Adrenal gland (tissue), 12 donors: ENCODE results near the gene BCL11B. TPM values are rescaled to one million over a fixed set of nuclear protein-coding genes. Genes with fewer than 3 reads are reported as not detected.

Experiments used
- DNase-seq, 7 donors: peaks; one replicate each; pipeline ENCODE4 v3.0.0-alpha.2; 2019 to 2020
- H3K27ac ChIP-seq, 5 donors: fragments of 200-600 bp; sonication (generic) in 4 of 5; 1 replicate in 3 of 5; 2 replicates in 2 of 5; pipeline versions ENCODE4 v1.5.1 to v1.8.0; 2016 to 2020; ENCODE audit warnings: mild to moderate bottlenecking in 1 of 5
- H3K27me3 ChIP-seq: fragments of 200-600 bp; 2 replicates; pipeline ENCODE4 v1.8.0; 2021
- H3K36me3 ChIP-seq, 2 donors: fragments of 200-600 bp; replicated peaks in 1 of 2; 1 replicate in 1 of 2; 2 replicates in 1 of 2; pipeline versions ENCODE4 v1.5.1 to v1.8.0; 2018 to 2022
- H3K4me1 ChIP-seq, 2 donors: fragments of 200-600 bp; replicated peaks in 1 of 2; 1 replicate in 1 of 2; 2 replicates in 1 of 2; pipeline versions ENCODE4 v1.5.1 to v1.8.0; 2018 to 2021
- H3K4me3 ChIP-seq, 4 donors: fragments of 200-600 bp; sonication (generic) in 3 of 4; one replicate each; pipeline ENCODE4 v1.5.1; 2016 to 2018
- H3K9me3 ChIP-seq, 3 donors: fragments of 200-600 bp; sonication (generic) in 1 of 3; replicated peaks in 1 of 3; 1 replicate in 2 of 3; 2 replicates in 1 of 3; pipeline versions ENCODE4 v1.5.1 to v1.8.0; 2016 to 2021
- POLR2A ChIP-seq, 2 donors: fragments of 450-650 bp; IDR thresholded peaks; one replicate each; pipeline ENCODE4 v1.6.1; 2017; ENCODE audit warnings: antibody characterized with exemption in 2 of 2, mild to moderate bottlenecking in 2 of 2, moderate library complexity in 1 of 2
- WGBS, 4 donors: extraction: QIAGEN DNeasy Blood & Tissue Kit in 2 of 4; methylation state at CpG; one replicate each; pipeline versions ENCODE4 v1.1.5 to v1.1.7; 2013 to 2017; 5-methylcytosine and 5-hydroxymethylcytosine counted together
- intact Hi-C, 2 donors: fragments of 100-400 bp; cut with DNase I; formaldehyde crosslinking; loops; one replicate each; pipeline versions ENCODE4 v1.14.1 to v1.15.0; 2022 to 2023
- polyA plus RNA-seq, 3 donors: library from polyadenylated mRNA; stranded (reverse); fragments of 200-250 nt in 2 of 3; fragments of 350-450 nt in 1 of 3; fragmentation: Illumina TruSeq in 1 of 3; extraction: RNeasy Lipid Tissue Mini Kit (QIAGEN cat#74804) in 1 of 3; gene quantifications; one replicate each; pipeline ENCODE4 v1.2.3, GENCODE V29; 2013 to 2014
- total RNA-seq, 9 donors: library from RNA; depleted of rRNA in 4 of 9; stranded (reverse); fragments of >200 nt in 4 of 9; fragments of 120-200 nt in 1 of 9; fragmentation: NEBNext Ultra II Directional in 1 of 9; extraction: Animal tissue kit (Norgen Biotek cat#: 25700) in 1 of 9; gene quantifications; one replicate each; pipeline versions ENCODE4 v1.1.0 to v1.2.4, GENCODE V29; 2013 to 2023
- TF ChIP-seq, protein P1 (sequence below), 6 experiments: fragments of 450-650 bp in 4 of 6; fragments of 200-600 bp in 2 of 6; sonication (generic) in 1 of 6; IDR thresholded peaks; 1 replicate in 5 of 6; 2 replicates in 1 of 6; pipeline versions ENCODE4 v1.5.1 to v1.8.0; 2016 to 2021; ENCODE audit warnings: antibody characterized with exemption in 6 of 6, mild to moderate bottlenecking in 2 of 6, moderate library complexity in 1 of 6
- donor health status: healthy with polysubstance abuse.
- donor health status: Bipolar disorder and iron deficiency.
- donor health status: DM: yes; HTN: yes; CAD: no.
- donor health status: DM: no; HTN: no; CAD: no.
- donor health status: DM: no; HTN: no; CAD: no.
- donor health status: DM: yes; HTN: yes; CAD: no.

The BCL11B gene
- total and polyA plus RNA-seq, 12 donors: 0.24 to 3.2 (median 0.54) TPM

DNA sequence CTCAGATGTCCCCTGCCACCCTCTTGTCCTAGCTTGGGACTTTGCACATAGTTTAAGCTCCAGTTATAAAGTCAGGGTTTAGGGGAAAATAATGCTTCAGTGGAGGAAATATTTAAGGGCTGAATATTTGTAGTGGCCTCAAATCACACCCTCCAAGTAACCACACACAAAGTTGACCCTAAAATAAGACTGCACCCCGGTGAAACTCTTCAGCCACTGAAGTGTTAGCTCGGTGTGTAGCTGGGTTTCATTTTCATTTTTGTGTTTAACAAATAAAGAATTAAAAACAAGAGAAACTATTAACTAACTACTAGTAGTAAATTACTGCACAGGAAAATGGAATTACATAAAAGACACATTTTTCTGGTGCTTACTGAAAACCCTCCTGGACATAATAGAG is 14.8 kb upstream of the BCL11B start:
- H3K27ac ChIP-seq: no peak overlapping the region
- TF ChIP-seq, protein P1, sequence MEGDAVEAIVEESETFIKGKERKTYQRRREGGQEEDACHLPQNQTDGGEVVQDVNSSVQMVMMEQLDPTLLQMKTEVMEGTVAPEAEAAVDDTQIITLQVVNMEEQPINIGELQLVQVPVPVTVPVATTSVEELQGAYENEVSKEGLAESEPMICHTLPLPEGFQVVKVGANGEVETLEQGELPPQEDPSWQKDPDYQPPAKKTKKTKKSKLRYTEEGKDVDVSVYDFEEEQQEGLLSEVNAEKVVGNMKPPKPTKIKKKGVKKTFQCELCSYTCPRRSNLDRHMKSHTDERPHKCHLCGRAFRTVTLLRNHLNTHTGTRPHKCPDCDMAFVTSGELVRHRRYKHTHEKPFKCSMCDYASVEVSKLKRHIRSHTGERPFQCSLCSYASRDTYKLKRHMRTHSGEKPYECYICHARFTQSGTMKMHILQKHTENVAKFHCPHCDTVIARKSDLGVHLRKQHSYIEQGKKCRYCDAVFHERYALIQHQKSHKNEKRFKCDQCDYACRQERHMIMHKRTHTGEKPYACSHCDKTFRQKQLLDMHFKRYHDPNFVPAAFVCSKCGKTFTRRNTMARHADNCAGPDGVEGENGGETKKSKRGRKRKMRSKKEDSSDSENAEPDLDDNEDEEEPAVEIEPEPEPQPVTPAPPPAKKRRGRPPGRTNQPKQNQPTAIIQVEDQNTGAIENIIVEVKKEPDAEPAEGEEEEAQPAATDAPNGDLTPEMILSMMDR (IDR thresholded peaks at IDR 0.05): no peak
- TF ChIP-seq POLR2A (IDR thresholded peaks at IDR 0.05): no peak
- no peak for DNase-seq
- 71 to 80% (median 74%) methylated on average over 2 of the region's 2 CpGs for WGBS, 4 donors
- H3K9me3 ChIP-seq: no peaks in the 10 kb centered on the region
- no peaks in the 10 kb centered on the region for H3K4me1 ChIP-seq
- H3K4me3 ChIP-seq: no peak overlapping the region
- no peaks in the 10 kb centered on the region for H3K36me3 ChIP-seq
- intact Hi-C loops: no loop called here
- no peaks in the 10 kb centered on the region for H3K27me3 ChIP-seq

DNA sequence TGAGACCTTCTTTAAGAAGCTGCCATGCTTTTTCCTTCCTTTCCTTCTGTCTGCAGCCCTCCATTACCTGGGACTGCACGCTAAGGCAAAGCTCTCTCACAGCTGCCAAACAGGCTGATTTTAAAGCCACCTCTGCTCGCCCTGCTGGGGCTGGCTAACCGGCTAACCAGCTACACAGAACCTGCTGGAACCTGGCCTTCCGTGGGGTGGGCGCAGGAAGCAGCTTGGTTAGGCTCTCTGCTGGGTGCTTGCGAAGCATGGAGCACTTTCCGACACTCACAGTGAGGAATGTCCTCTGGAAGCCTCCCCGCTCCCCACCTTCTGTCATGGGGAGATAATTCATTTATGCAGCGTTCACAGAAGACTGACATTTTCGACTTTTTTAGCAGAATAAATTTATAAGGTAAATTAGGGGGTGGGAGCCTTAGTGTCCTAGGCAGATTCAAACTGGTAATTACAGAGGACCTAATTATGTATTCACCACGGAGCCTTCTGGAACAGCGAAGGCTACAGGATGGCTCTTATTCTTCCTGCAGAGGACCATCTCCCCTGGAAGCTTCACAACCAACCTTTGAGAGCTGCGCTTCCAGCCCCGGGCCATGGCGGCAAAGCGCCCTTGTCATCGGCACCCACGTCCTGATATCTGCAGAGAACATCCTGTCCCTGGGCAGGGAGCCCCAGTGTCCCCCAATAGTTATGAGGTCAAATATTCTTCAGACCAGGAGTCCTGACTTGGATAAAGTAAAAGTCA is 12.4 kb upstream of the BCL11B start:
- H3K27me3 ChIP-seq: no peaks in the 10 kb centered on the region
- 57 to 75% (median 69%) methylated on average over 14 to 18 of the region's 18 CpGs for WGBS, 4 donors
- H3K4me3 ChIP-seq: no peak overlapping the region
- no peak for DNase-seq
- H3K4me1 ChIP-seq: no peaks in the 10 kb centered on the region
- intact Hi-C loops: no loop called here
- H3K36me3 ChIP-seq: no peaks in the 10 kb centered on the region
- no peaks in the 10 kb centered on the region for H3K9me3 ChIP-seq
- TF ChIP-seq POLR2A (IDR thresholded peaks at IDR 0.05): no peak
- TF ChIP-seq, protein P1 (IDR thresholded peaks at IDR 0.05): no peak
- H3K27ac ChIP-seq: no peak overlapping the region

DNA sequence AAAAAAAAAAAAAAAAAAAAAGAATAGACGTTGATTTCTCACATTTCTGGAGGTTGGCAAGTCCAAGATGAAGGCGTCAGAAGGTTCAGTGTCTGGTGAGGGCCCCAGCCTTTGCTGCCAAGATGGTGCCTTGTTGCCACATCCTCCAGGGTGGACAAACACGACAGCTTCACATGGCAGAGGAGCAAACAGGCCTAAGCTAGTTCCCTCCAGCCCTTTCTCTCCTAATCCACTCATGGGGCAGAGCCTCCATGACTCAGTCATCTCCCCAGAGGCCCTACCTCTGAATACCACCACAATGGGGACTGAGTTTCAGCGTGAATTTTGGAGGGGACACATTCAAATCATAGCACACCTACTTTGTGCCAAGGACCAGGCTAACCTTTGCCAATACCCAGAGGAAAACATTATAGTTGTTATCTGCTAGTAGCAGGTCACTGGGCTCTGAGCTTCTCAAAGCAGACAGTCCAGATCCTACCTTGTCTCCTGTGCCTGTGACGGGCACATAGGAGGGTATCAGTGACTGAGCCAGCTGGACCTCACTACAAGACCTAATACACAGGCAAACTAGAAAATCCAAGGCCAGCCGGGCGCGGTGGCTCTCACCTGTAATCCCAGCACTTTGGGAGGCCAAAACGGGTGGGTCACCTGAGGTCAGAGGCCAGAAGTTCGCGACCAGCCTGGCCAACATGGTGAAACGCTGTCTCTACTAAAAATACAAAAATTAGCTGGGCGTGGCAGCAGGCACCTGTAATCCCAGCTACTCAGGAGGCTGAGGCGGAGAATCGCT is 10.5 kb upstream of the BCL11B start:
- TF ChIP-seq POLR2A (IDR thresholded peaks at IDR 0.05): no peak
- TF ChIP-seq, protein P1 (IDR thresholded peaks at IDR 0.05): no peak
- Histone ChIP-seq H3K27ac (no peak overlapping the region), H3K36me3 (no peaks in the 10 kb centered on the region), H3K4me3 (no peak overlapping the region), H3K4me1 (no peaks in the 10 kb centered on the region), H3K9me3 (no peaks in the 10 kb centered on the region), H3K27me3 (no peaks in the 10 kb centered on the region)
- 81 to 88% (median 85%) methylated on average over 15 of the region's 15 CpGs for WGBS, 4 donors
- no peak for DNase-seq
- intact Hi-C loops: no loop called here

DNA sequence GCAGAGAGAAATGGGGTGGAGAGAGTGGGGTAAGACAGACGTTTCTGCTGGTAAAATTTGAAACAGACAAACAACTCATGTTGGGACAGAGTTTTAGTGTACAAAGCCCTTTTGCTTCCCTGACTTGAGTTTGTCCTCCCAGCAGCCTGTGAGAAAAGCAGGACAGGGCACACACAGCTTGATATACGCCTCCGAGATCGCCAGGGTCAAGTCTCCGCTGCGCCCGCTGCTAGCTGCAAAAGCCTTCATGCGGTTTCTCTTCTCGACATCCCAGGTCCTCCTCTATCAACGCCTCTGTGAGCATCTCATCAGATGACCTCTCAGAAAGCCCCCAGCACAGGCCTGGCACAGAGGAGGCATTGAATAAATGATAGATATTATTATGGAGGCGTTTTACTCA is 9.4 kb upstream of the BCL11B start:
- WGBS, 4 donors: 64 to 71% (median 66%) methylated on average over 8 to 11 of the region's 11 CpGs
- no peaks in the 10 kb centered on the region for H3K36me3 ChIP-seq
- intact Hi-C loops: no loop called here
- no peaks in the 10 kb centered on the region for H3K4me1 ChIP-seq
- no peak overlapping the region for H3K4me3 ChIP-seq
- TF ChIP-seq, protein P1 (IDR thresholded peaks at IDR 0.05): no peak
- TF ChIP-seq POLR2A (IDR thresholded peaks at IDR 0.05): no peak
- H3K27ac ChIP-seq: no peak overlapping the region
- no peaks in the 10 kb centered on the region for H3K27me3 ChIP-seq
- no peak for DNase-seq
- H3K9me3 ChIP-seq: no peaks in the 10 kb centered on the region
